NT2/D1 (cell line): ENCODE results near the gene CSTF1.
"Not testable (repeated sequence)": the region's sequence is repeated elsewhere in the genome, so short reads cannot be mapped to it uniquely, and the experiment has no call there.

Source experiments
- DNase-seq: peaks from one replicate; pipeline ENCODE4 v3.0.0-alpha.2; 2011; ENCODE audit warnings: low read depth, low spot score
- H3K27me3 ChIP-seq: 2 replicates; pipeline ENCODE4 v1.6.0; 2011; ENCODE audit warnings: mild to moderate bottlenecking; ENCODE audit not compliant: insufficient read length, insufficient read depth
- H3K36me3 ChIP-seq: 2 replicates; pipeline ENCODE4 v1.6.1; 2011; ENCODE audit warnings: mild to moderate bottlenecking, low read length, mixed read lengths; ENCODE audit not compliant: insufficient read depth, insufficient read length
- H3K4me1 ChIP-seq: 2 replicates; pipeline ENCODE4 v1.5.1; 2011; ENCODE audit not compliant: insufficient read depth, insufficient read length
- H3K4me3 ChIP-seq: 2 replicates; pipeline ENCODE4 v1.5.1; 2011; ENCODE audit warnings: low read depth; ENCODE audit not compliant: insufficient read length
- H3K9ac ChIP-seq: 2 replicates; pipeline ENCODE4 v1.6.0; 2011; ENCODE audit warnings: low read depth; ENCODE audit not compliant: insufficient read length
- H3K9me3 ChIP-seq: 2 replicates; pipeline ENCODE4 v1.5.1; 2011; ENCODE audit warnings: mild to moderate bottlenecking, low read length; ENCODE audit not compliant: insufficient read depth
- SUZ12 ChIP-seq: IDR thresholded peaks from 2 replicates; pipeline ENCODE4 v1.6.1; 2011; ENCODE audit not compliant: insufficient read length, insufficient read depth; ENCODE audit errors: extremely low read depth
- YY1 ChIP-seq: IDR thresholded peaks from 2 replicates; pipeline ENCODE4 v1.6.1; 2011; ENCODE audit not compliant: insufficient read length, insufficient read depth
- ZNF274 ChIP-seq: IDR thresholded peaks from 2 replicates; pipeline ENCODE4 v1.6.1; 2011; ENCODE audit warnings: mild to moderate bottlenecking, low read depth, low read length

Gene CSTF1

GRCh38 chr20:56382696-56383095 is 9.7 kb upstream of the CSTF1 start:
- Histone ChIP-seq H3K27me3 (no peaks in the 10 kb centered on the region), H3K4me3 (no peak overlapping the region), H3K9me3 (no peaks in the 10 kb centered on the region), H3K9ac (no peak overlapping the region), H3K4me1 (peaks cover 5% of the 10 kb centered on the region), H3K36me3 (peaks cover 89% of the 10 kb centered on the region)
- no peak for DNase-seq
- no peak for TF ChIP-seq SUZ12
- no peak for TF ChIP-seq YY1
- TF ChIP-seq ZNF274: no peak

- TF ChIP-seq YY1: no peak
- no peak for TF ChIP-seq ZNF274
- no peak for TF ChIP-seq SUZ12
These were observed 9.1 kb upstream of the CSTF1 start for GRCh38 chr20:56383334-56383733.

GRCh38 chr20:56385130-56385529 is 7.3 kb upstream of the CSTF1 start:
- H3K36me3 ChIP-seq: peaks cover 91% of the 10 kb centered on the region
- H3K9ac ChIP-seq: no peak overlapping the region
- peaks cover 7% of the 10 kb centered on the region for H3K4me1 ChIP-seq
- no peak for DNase-seq
- H3K9me3 ChIP-seq: no peaks in the 10 kb centered on the region
- no peak for TF ChIP-seq SUZ12
- no peak for TF ChIP-seq YY1
- TF ChIP-seq ZNF274: no peak
- no peaks in the 10 kb centered on the region for H3K27me3 ChIP-seq
- H3K4me3 ChIP-seq: no peak overlapping the region

More at GRCh38 chr20:56383334-56383733, 9.1 kb upstream of the CSTF1 start:
- no peaks in the 10 kb centered on the region for H3K27me3 ChIP-seq
- no peak for DNase-seq
- H3K4me1 ChIP-seq: peaks cover 7% of the 10 kb centered on the region
- H3K9me3 ChIP-seq: no peaks in the 10 kb centered on the region
- no peak overlapping the region for H3K4me3 ChIP-seq
- no peak overlapping the region for H3K9ac ChIP-seq
- H3K36me3 ChIP-seq: peaks cover 89% of the 10 kb centered on the region

- no peak for TF ChIP-seq YY1
- TF ChIP-seq ZNF274: no peak
- no peak for TF ChIP-seq SUZ12
- Histone ChIP-seq H3K27me3 (no peaks in the 10 kb centered on the region), H3K4me1 (peaks cover 7% of the 10 kb centered on the region), H3K9me3 (no peaks in the 10 kb centered on the region), H3K4me3 (no peak overlapping the region), H3K36me3 (peaks cover 91% of the 10 kb centered on the region), H3K9ac (no peak overlapping the region)
- no peak for DNase-seq
These were observed 6.2 kb upstream of the CSTF1 start for GRCh38 chr20:56386219-56386618.

- H3K9ac ChIP-seq: no peak overlapping the region
These were observed 3.6 kb upstream of the CSTF1 start for GRCh38 chr20:56388882-56389281.

GRCh38 chr20:56389807-56390206 is 2.6 kb upstream of the CSTF1 start:
- DNase-seq: no peak
- Histone ChIP-seq H3K27me3 (no peaks in the 10 kb centered on the region), H3K4me3 (no peak overlapping the region), H3K9me3 (no peaks in the 10 kb centered on the region), H3K9ac (no peak overlapping the region), H3K36me3 (peaks cover 68% of the 10 kb centered on the region), H3K4me1 (peaks cover 4% of the 10 kb centered on the region)
- TF ChIP-seq SUZ12 (no peak), YY1 (no peak), ZNF274 (no peak)

More at GRCh38 chr20:56388882-56389281, 3.6 kb upstream of the CSTF1 start:
- Histone ChIP-seq H3K36me3 (peaks cover 73% of the 10 kb centered on the region), H3K27me3 (no peaks in the 10 kb centered on the region), H3K4me3 (no peak overlapping the region), H3K4me1 (peaks cover 4% of the 10 kb centered on the region), H3K9me3 (no peaks in the 10 kb centered on the region)
- DNase-seq: no peak
- no peak for TF ChIP-seq ZNF274
- TF ChIP-seq SUZ12: no peak
- TF ChIP-seq YY1: no peak

- H3K4me3 ChIP-seq, H3K9me3 ChIP-seq, H3K27me3 ChIP-seq, H3K9ac ChIP-seq, H3K4me1 ChIP-seq, DNase-seq: not testable (repeated sequence)
- H3K36me3 ChIP-seq: peaks cover 67% of the 10 kb centered on the region
These were observed 2.0 kb upstream of the CSTF1 start for GRCh38 chr20:56390396-56390795.

GRCh38 chr20:56391037-56391436 is 1.4 kb upstream of the CSTF1 start:
- H3K9ac ChIP-seq: peak overlapping the region; percentile 90
- DNase-seq: no peak
- TF ChIP-seq ZNF274 (no peak), SUZ12 (no peak), YY1 (no peak)
- peak overlapping the region; percentile 97 for H3K4me3 ChIP-seq
- no peaks in the 10 kb centered on the region for H3K9me3 ChIP-seq
- H3K4me1 ChIP-seq: peaks cover 2% of the 10 kb centered on the region
- no peaks in the 10 kb centered on the region for H3K27me3 ChIP-seq
- peaks cover 69% of the 10 kb centered on the region for H3K36me3 ChIP-seq
